Measurements from ENCODE around the gene CPZ.
"Not testable (repeated sequence)": the region's sequence is repeated elsewhere in the genome, so short reads cannot be mapped to it uniquely, and the experiment has no call there.

CPZ gene

GRCh38 chr4:8573266-8573665 is 19.3 kb upstream of the CPZ start:
- no peak overlapping the region for H3K9ac ChIP-seq (ENCODE audit: low read depth, low read length)
- H3K4me1 ChIP-seq (ENCODE audit: control insufficient read depth, insufficient read depth, low read length), result peaks cover 8% of the 10 kb centered on the region; the same call in 1 of the 2 replicates
- no peak overlapping the region for H3K4me3 ChIP-seq (ENCODE audit: low read depth, low read length)
- no peak overlapping the region for H3K27ac ChIP-seq (ENCODE audit: low read depth, low read length)
- no peaks in the 10 kb centered on the region for H3K36me3 ChIP-seq (ENCODE audit: control insufficient read depth, insufficient read depth, low read length)
- no peaks in the 10 kb centered on the region for H3K9me3 ChIP-seq (ENCODE audit: control insufficient read depth, insufficient read depth, low read length)
- H3K27me3 ChIP-seq (ENCODE audit: control insufficient read depth, insufficient read depth, low read length), result no peaks in the 10 kb centered on the region; the same call in none of the 2 replicates

- Histone ChIP-seq H3K27ac (ENCODE audit: low read depth, low read length) (no peak overlapping the region), H3K9ac (ENCODE audit: low read depth, low read length) (no peak overlapping the region), H3K27me3 (ENCODE audit: control insufficient read depth, insufficient read depth, low read length) (peaks cover 12% of the 10 kb centered on the region), H3K4me1 (ENCODE audit: control insufficient read depth, insufficient read depth, low read length) (peaks cover 5% of the 10 kb centered on the region), H3K4me3 (ENCODE audit: low read depth, low read length) (no peak overlapping the region), H3K9me3 (ENCODE audit: control insufficient read depth, insufficient read depth, low read length) (no peaks in the 10 kb centered on the region), H3K36me3 (ENCODE audit: control insufficient read depth, insufficient read depth, low read length) (no peaks in the 10 kb centered on the region)
Measured at GRCh38 chr4:8574796-8575370, 17.7 kb upstream of the CPZ start.

DNA sequence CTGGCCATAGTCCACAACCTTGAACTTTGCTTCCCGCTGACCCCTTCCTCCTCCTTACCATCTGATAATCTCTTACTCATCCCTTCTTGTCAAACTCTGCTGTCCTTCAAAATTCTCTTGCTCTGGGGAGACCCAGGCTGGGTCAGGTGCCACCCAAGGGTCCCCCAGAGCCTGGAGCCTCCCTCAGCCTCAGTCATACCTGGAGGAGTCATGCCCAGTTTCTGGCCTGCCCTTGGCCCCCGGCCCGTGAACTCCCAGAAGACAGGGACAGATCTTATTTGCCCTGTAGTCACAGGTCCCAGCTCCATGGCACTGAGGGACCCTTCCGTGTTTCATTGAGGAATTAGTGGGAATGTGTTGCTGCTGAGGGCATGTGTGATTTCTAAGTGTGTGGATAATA is 17.1 kb upstream of the CPZ start:
- Histone ChIP-seq H3K4me1 (ENCODE audit: control insufficient read depth, insufficient read depth, low read length) (peaks cover 7% of the 10 kb centered on the region), H3K9me3 (ENCODE audit: control insufficient read depth, insufficient read depth, low read length) (no peaks in the 10 kb centered on the region), H3K27me3 (ENCODE audit: control insufficient read depth, insufficient read depth, low read length) (peaks cover 12% of the 10 kb centered on the region), H3K36me3 (ENCODE audit: control insufficient read depth, insufficient read depth, low read length) (no peaks in the 10 kb centered on the region), H3K9ac (ENCODE audit: low read depth, low read length) (no peak overlapping the region), H3K4me3 (ENCODE audit: low read depth, low read length) (no peak overlapping the region), H3K27ac (ENCODE audit: low read depth, low read length) (no peak overlapping the region)

DNA sequence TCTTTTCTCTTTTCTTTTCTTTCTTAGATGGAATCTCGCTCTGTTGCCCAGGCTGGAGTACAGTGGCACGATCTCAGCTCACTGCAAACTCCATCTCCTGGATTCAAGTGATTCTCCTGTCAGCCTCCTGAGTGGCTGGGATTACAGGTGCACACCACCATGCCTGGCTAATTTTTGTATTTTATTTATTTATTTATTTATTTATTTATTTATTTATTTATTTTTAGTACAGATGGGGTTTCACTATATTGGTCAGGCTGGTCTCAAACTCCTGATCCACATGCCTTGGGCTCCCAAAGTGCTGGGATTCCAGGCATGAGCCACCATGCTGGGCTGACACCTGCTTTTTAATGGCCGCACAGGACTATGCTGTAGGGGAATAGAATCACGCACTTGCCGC is 16.0 kb upstream of the CPZ start:
- not testable (repeated sequence) for H3K9ac ChIP-seq (ENCODE audit: low read depth, low read length); H3K4me3 ChIP-seq (ENCODE audit: low read depth, low read length); H3K36me3 ChIP-seq (ENCODE audit: control insufficient read depth, insufficient read depth, low read length); H3K9me3 ChIP-seq (ENCODE audit: control insufficient read depth, insufficient read depth, low read length); H3K27ac ChIP-seq (ENCODE audit: low read depth, low read length)
- Histone ChIP-seq H3K27me3 (ENCODE audit: control insufficient read depth, insufficient read depth, low read length) (peaks cover 20% of the 10 kb centered on the region), H3K4me1 (ENCODE audit: control insufficient read depth, insufficient read depth, low read length) (peaks cover 12% of the 10 kb centered on the region)

DNA sequence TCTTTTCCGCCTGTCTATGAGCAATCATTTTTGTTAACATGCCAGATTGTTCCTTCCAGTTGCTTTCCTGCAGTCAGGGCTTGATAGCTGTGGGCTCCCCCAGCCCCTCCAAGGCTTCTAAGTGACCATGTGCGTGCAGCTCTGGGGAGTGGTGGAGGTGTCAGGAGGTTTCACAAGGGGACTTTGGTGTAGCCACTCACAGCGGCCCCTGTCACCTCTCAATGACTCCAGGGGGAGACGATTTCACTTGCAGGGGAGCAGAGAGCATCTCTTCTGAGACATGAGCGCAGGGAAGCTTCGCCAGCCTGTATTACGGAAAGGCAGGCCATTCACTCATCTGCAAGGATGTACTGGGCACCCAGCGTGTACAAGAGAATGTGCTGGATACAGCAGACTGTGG is 15.5 kb upstream of the CPZ start:
- Histone ChIP-seq H3K4me3 (ENCODE audit: low read depth, low read length) (no peak overlapping the region), H3K36me3 (ENCODE audit: control insufficient read depth, insufficient read depth, low read length) (no peaks in the 10 kb centered on the region), H3K9ac (ENCODE audit: low read depth, low read length) (no peak overlapping the region), H3K27me3 (ENCODE audit: control insufficient read depth, insufficient read depth, low read length) (peaks cover 25% of the 10 kb centered on the region), H3K9me3 (ENCODE audit: control insufficient read depth, insufficient read depth, low read length) (no peaks in the 10 kb centered on the region), H3K27ac (ENCODE audit: low read depth, low read length) (no peak overlapping the region), H3K4me1 (ENCODE audit: control insufficient read depth, insufficient read depth, low read length) (peaks cover 12% of the 10 kb centered on the region)

DNA sequence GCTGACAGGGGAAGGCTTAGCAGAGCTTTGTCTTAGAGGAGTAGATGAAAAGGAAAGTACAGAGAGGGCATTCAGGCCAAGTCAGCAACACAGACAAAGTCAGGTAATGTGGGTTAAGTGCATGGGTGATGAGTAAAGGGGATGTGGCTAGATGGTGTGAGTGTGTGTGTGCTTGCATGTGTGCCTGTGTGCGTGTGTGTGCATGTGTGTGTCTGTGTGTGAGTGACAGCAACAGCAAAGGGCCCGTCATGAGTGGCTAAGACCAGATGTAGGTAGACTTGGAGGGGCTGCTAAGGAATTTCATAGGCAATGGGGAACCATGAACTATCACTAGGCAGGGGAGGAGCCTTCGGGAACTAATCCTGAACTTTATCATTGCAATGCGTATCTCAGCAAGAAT is 14.6 kb upstream of the CPZ start:
- H3K4me1 ChIP-seq (ENCODE audit: control insufficient read depth, insufficient read depth, low read length), result peaks cover 12% of the 10 kb centered on the region
- H3K9ac ChIP-seq (ENCODE audit: low read depth, low read length), result no peak overlapping the region
- no peaks in the 10 kb centered on the region for H3K36me3 ChIP-seq (ENCODE audit: control insufficient read depth, insufficient read depth, low read length)
- no peak overlapping the region for H3K27ac ChIP-seq (ENCODE audit: low read depth, low read length)
- peaks cover 34% of the 10 kb centered on the region for H3K27me3 ChIP-seq (ENCODE audit: control insufficient read depth, insufficient read depth, low read length)
- H3K9me3 ChIP-seq (ENCODE audit: control insufficient read depth, insufficient read depth, low read length), result no peaks in the 10 kb centered on the region
- H3K4me3 ChIP-seq (ENCODE audit: low read depth, low read length), result no peak overlapping the region

- H3K9me3 ChIP-seq (ENCODE audit: control insufficient read depth, insufficient read depth, low read length), result no peaks in the 10 kb centered on the region
- H3K27ac ChIP-seq (ENCODE audit: low read depth, low read length), result no peak overlapping the region
- no peak overlapping the region for H3K9ac ChIP-seq (ENCODE audit: low read depth, low read length)
- H3K27me3 ChIP-seq (ENCODE audit: control insufficient read depth, insufficient read depth, low read length), result peaks cover 38% of the 10 kb centered on the region
- no peaks in the 10 kb centered on the region for H3K36me3 ChIP-seq (ENCODE audit: control insufficient read depth, insufficient read depth, low read length)
- H3K4me1 ChIP-seq (ENCODE audit: control insufficient read depth, insufficient read depth, low read length), result peaks cover 12% of the 10 kb centered on the region
- H3K4me3 ChIP-seq (ENCODE audit: low read depth, low read length), result no peak overlapping the region
Measured at GRCh38 chr4:8578717-8579116, 13.8 kb upstream of the CPZ start.

GRCh38 chr4:8579526-8580320 is 12.8 kb upstream of the CPZ start:
- Histone ChIP-seq H3K4me1 (ENCODE audit: control insufficient read depth, insufficient read depth, low read length) (peaks cover 12% of the 10 kb centered on the region), H3K4me3 (ENCODE audit: low read depth, low read length) (peak overlapping the region; percentile 31; the same call in 1 of the 2 replicates), H3K36me3 (ENCODE audit: control insufficient read depth, insufficient read depth, low read length) (no peaks in the 10 kb centered on the region), H3K9ac (ENCODE audit: low read depth, low read length) (no peak overlapping the region), H3K9me3 (ENCODE audit: control insufficient read depth, insufficient read depth, low read length) (no peaks in the 10 kb centered on the region), H3K27ac (ENCODE audit: low read depth, low read length) (no peak overlapping the region), H3K27me3 (ENCODE audit: control insufficient read depth, insufficient read depth, low read length) (peaks cover 38% of the 10 kb centered on the region)

DNA sequence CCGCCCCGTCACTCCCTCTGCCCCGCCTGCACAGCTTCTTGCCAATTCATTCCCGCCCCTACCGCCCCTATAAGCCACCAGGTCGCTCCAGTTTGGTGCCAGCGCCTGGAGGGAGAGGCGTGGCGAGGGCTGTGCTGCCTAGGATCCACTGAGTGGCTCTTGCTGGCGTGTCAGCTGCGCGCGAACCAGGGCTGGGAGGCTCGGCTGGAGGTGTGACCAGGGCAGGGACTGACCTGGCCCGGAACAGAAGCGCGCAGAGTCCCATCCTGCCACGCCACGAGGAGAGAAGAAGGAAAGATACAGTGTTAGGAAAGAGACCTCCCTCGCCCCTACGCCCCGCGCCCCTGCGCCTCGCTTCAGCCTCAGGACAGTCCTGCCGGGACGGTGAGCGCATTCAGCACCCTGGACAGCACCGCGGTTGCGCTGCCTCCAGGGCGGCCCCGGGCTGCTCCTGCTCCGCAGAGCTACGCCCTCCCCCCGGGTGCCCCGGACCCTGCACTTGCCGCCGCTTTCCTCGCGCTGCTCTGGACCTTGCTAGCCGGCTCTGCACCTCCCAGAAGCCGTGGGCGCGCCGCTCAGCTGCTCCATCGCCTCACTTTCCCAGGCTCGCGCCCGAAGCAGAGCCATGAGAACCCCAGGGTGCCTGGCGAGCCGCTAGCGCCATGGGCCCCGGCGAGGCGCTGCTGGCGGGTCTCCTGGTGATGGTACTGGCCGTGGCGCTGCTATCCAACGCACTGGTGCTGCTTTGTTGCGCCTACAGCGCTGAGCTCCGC is 12.1 kb upstream of the CPZ start, which contains the start of gene GPR78:
TSS of gene GPR78 (plus strand) at position 72 of the 773 bp plus-strand sequence. CDS start at position 663, 591 bp downstream.
- Histone ChIP-seq H3K9me3 (ENCODE audit: control insufficient read depth, insufficient read depth, low read length) (no peaks in the 10 kb centered on the region), H3K27me3 (ENCODE audit: control insufficient read depth, insufficient read depth, low read length) (peaks cover 38% of the 10 kb centered on the region), H3K4me3 (ENCODE audit: low read depth, low read length) (peak within 1 kb of the TSS; percentile 54; the same call in 1 of the 2 replicates), H3K36me3 (ENCODE audit: control insufficient read depth, insufficient read depth, low read length) (no peaks in the 10 kb centered on the region), H3K9ac (ENCODE audit: low read depth, low read length) (no peak within 1 kb of the TSS), H3K27ac (ENCODE audit: low read depth, low read length) (peak within 1 kb of the TSS; percentile 56), H3K4me1 (ENCODE audit: control insufficient read depth, insufficient read depth, low read length) (peaks cover 10% of the 10 kb centered on the region)

GRCh38 chr4:8581094-8581861 is 11.3 kb upstream of the CPZ start:
- Histone ChIP-seq H3K4me1 (ENCODE audit: control insufficient read depth, insufficient read depth, low read length) (peaks cover 9% of the 10 kb centered on the region), H3K27me3 (ENCODE audit: control insufficient read depth, insufficient read depth, low read length) (peaks cover 38% of the 10 kb centered on the region)

More at GRCh38 chr4:8581094-8581861, 11.3 kb upstream of the CPZ start:
- H3K27ac ChIP-seq (ENCODE audit: low read depth, low read length), result no peak overlapping the region
- H3K36me3 ChIP-seq (ENCODE audit: control insufficient read depth, insufficient read depth, low read length), result no peaks in the 10 kb centered on the region
- H3K9me3 ChIP-seq (ENCODE audit: control insufficient read depth, insufficient read depth, low read length), result no peaks in the 10 kb centered on the region
- no peak overlapping the region for H3K9ac ChIP-seq (ENCODE audit: low read depth, low read length)
- peak overlapping the region; percentile 49; the same call in 1 of the 2 replicates for H3K4me3 ChIP-seq (ENCODE audit: low read depth, low read length)
